Liver (tissue), 3 donors: Measurements from ENCODE around the gene NXPE1.

ENCODE experiments used
- FOXA2 ChIP-seq: IDR thresholded peaks from 2 replicates; pipeline ENCODE4 v1.6.1; 2016; ENCODE audit warnings: antibody characterized with exemption
- HNF4A ChIP-seq, 2 donors: conservative IDR thresholded peaks; 2 replicates each; pipeline ENCODE4 v1.6.1; 2016; ENCODE audit warnings: antibody characterized with exemption in 2 of 2, mild to moderate bottlenecking in 2 of 2
- JUND ChIP-seq, 2 donors: IDR thresholded peaks; 2 replicates each; pipeline ENCODE4 v1.6.1; 2016; ENCODE audit warnings: antibody characterized with exemption in 2 of 2
- SP1 ChIP-seq: IDR thresholded peaks from 2 replicates; pipeline ENCODE4 v1.6.1; 2018; ENCODE audit warnings: antibody characterized with exemption, mild to moderate bottlenecking
- TAF1 ChIP-seq: conservative IDR thresholded peaks from 2 replicates; pipeline ENCODE4 v1.6.1; 2016; ENCODE audit warnings: antibody characterized with exemption, mild to moderate bottlenecking
- TF ChIP-seq, protein P1 (sequence below): fragments of 150-350 bp; IDR thresholded peaks from 2 replicates; pipeline ENCODE4 v1.5.1; 2017; ENCODE audit warnings: improper control_type of control experiment, low read depth, low read length; ENCODE audit not compliant: missing input control
- TF ChIP-seq, protein P2 (sequence below): IDR thresholded peaks from 2 replicates; pipeline ENCODE4 v1.6.1; 2016; ENCODE audit warnings: antibody characterized with exemption
- TF ChIP-seq, protein P3 (sequence below): IDR thresholded peaks from 2 replicates; pipeline ENCODE4 v1.6.1; 2016; ENCODE audit warnings: antibody characterized with exemption, mild to moderate bottlenecking
- donor health status: healthy.
- donor health status: healthy.

DNA sequence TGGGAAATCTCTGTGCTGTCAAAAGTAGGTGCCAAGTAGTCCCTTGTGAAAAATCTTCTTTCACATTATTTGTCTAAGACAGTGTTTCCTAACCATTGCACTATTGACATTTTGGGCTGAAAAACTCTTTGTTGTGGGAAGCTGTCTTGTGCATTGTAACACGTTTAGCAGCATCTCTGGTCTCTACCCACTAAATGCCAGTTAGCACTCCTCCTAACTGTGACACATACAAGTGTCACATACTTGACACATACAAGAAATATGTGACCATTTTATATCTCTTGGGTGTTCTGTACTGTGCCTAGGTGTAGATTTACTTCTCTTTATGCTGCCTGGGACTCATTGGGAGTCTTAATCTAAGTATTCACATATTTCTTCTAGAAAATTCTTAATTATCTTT lies 57.8 kb downstream of the NXPE1 start:
- TF ChIP-seq, protein P1, sequence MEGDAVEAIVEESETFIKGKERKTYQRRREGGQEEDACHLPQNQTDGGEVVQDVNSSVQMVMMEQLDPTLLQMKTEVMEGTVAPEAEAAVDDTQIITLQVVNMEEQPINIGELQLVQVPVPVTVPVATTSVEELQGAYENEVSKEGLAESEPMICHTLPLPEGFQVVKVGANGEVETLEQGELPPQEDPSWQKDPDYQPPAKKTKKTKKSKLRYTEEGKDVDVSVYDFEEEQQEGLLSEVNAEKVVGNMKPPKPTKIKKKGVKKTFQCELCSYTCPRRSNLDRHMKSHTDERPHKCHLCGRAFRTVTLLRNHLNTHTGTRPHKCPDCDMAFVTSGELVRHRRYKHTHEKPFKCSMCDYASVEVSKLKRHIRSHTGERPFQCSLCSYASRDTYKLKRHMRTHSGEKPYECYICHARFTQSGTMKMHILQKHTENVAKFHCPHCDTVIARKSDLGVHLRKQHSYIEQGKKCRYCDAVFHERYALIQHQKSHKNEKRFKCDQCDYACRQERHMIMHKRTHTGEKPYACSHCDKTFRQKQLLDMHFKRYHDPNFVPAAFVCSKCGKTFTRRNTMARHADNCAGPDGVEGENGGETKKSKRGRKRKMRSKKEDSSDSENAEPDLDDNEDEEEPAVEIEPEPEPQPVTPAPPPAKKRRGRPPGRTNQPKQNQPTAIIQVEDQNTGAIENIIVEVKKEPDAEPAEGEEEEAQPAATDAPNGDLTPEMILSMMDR: no peak
- TF ChIP-seq, protein P2, sequence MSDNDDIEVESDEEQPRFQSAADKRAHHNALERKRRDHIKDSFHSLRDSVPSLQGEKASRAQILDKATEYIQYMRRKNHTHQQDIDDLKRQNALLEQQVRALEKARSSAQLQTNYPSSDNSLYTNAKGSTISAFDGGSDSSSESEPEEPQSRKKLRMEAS: no peak
- TF ChIP-seq HNF4A (conservative IDR thresholded peaks at IDR 0.05): no peak
- no peak for TF ChIP-seq TAF1
- TF ChIP-seq, protein P3, sequence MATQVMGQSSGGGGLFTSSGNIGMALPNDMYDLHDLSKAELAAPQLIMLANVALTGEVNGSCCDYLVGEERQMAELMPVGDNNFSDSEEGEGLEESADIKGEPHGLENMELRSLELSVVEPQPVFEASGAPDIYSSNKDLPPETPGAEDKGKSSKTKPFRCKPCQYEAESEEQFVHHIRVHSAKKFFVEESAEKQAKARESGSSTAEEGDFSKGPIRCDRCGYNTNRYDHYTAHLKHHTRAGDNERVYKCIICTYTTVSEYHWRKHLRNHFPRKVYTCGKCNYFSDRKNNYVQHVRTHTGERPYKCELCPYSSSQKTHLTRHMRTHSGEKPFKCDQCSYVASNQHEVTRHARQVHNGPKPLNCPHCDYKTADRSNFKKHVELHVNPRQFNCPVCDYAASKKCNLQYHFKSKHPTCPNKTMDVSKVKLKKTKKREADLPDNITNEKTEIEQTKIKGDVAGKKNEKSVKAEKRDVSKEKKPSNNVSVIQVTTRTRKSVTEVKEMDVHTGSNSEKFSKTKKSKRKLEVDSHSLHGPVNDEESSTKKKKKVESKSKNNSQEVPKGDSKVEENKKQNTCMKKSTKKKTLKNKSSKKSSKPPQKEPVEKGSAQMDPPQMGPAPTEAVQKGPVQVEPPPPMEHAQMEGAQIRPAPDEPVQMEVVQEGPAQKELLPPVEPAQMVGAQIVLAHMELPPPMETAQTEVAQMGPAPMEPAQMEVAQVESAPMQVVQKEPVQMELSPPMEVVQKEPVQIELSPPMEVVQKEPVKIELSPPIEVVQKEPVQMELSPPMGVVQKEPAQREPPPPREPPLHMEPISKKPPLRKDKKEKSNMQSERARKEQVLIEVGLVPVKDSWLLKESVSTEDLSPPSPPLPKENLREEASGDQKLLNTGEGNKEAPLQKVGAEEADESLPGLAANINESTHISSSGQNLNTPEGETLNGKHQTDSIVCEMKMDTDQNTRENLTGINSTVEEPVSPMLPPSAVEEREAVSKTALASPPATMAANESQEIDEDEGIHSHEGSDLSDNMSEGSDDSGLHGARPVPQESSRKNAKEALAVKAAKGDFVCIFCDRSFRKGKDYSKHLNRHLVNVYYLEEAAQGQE: no peak
- TF ChIP-seq JUND (IDR thresholded peaks at IDR 0.05): no peak
- TF ChIP-seq FOXA2: no peak
- no peak for TF ChIP-seq SP1
